GM19455 (cell line): ENCODE results near the gene BCKDHB.
A peak's percentile ranks its signal among the peaks of the same experiment; 100 is the strongest.

Source experiments
- ATAC-seq: cut with Tn5 transposase; IDR thresholded peaks from one replicate; pipeline ENCODE4 v1.9.1; 2021; ENCODE audit not compliant: unreplicated experiment

Gene BCKDHB

DNA sequence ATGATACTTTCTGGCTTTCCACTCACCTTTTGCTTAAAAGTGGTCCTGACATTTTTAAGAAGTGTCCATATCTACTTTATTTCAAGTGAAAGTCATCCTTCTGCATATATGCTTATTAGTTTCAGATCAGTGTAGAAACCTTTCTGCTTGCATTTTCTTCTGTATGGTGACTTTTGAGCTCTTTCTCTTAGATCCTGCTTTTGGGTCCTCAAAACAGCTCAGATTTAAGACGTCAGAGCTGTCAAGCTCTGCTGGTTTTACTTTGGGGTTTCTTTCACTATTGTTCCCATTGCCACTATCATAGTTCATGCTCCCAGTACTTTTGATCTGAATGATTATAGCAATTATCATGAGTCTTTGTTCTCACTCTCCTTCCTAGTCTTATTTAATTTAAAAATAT, 41.7 kb downstream of the BCKDHB start:
- no peak for ATAC-seq

DNA sequence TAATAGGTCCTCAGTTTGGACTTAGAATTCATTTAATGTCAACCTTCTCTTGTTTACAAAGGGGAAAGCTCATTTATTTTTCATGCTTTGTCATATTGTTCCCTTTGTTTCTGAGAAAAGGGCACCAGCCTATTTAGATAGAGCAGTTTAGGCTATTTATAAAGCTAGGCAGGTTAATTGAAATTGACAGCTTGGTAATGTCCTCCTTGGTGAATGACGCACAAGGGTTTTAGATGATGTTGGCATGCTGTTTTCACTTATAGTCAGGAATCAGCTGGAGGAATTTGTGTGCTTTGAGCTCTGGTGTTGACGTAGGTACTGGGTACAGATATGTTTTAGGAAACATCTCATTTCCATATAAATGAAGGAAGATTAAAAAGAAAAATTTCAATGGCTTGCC, 45.2 kb downstream of the BCKDHB start:
- ATAC-seq: no peak

DNA sequence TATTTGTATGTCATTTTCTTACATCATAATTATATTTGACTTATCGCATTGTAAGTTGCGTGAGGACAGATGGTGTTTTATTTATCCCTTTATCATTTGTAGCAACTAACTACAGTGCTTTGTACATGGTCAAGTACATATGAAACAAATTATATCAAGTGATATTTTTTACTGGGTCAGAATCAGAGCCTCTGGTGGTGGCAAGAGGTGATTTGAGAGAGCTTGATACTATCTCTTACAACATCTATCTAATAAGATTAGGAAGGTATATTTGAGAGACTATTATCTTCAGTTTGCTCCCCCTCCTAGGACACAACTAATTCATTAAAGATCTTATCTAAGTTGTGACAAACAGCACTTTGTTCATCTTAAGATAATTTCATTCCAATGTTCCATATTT, 47.7 kb downstream of the BCKDHB start:
- no peak for ATAC-seq

DNA sequence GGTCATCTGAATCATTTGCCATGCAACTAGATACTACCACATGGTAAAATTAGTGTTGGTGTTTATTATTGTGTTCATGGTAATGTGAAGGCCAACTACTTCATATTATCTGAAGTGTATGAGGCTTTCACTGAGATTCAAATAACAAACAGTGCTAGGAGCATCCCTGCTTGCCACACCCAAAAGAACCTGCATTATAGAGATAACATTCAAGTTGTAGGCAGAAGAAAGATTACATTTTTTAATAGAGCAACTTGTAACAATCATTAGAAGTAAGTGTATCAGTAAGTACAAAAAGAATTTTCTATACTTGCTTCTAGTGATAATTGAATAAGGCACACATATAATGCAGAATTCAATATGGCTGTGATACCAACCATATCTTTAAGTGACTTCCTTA, 49.8 kb downstream of the BCKDHB start:
- no peak for ATAC-seq

DNA sequence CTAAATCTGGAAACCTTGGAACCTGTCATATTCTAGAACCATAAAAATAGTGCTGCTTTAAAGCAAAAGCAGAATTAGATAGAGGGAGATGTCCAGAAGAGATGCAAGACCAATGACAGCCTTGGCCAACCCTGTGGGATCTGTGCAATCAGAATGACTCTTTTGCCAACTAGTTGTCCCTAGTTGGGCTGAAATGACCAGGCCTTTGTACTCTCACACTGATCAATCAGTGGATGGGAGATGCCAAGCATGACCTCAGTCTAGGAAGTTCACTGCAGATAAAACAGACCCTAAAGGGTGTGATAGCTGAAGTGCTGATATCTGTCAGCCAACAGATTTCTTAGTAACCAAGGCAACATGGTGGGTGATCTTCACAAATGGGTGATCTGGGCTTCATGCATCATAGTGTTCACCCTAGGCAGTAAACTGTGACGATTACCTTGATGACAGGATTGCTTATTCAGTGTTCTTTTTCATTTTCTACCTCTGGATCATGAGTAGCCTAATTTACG, 52.1 kb downstream of the BCKDHB start:
- ATAC-seq: no peak

DNA sequence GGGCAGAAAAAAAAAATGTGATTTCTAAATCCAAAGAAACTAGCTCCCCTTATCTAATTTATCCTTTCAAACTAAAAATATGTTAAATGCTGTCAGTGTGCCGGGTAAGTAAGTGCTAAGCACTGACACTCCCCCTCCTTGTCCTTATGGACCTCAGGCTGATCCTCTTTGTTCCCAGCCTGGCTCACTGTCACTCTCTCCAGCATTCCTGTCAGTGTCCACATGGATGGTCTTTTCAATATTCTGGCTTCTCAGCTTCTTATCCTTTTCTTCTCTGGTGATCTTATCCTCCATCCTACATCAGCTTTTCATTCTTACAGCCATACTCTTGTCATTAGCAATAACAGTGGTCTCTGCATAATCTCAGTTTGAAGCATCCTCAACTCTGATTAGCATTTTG, 55.0 kb downstream of the BCKDHB start:
- no peak for ATAC-seq

DNA sequence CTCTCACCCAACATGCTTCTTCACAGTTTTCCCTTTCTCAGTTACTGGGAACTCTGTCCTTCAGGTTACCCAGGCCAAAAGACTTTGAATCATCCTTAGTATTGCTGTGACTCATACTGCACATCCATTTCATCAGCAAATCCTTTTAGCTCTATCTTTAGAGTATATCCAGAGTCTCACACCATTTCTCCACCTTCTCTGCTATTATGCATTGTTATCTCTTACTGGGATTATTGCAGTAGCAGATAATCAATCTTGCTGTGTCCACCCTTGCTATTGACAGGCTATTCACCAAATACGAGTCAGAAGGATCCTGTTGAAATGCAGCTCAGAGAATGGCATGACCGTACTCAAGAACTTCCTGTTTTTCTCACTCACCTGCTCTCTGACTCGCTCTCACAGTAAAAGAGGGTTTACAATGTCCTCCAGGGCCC, 57.3 kb downstream of the BCKDHB start:
- peak; percentile 70 for ATAC-seq

DNA sequence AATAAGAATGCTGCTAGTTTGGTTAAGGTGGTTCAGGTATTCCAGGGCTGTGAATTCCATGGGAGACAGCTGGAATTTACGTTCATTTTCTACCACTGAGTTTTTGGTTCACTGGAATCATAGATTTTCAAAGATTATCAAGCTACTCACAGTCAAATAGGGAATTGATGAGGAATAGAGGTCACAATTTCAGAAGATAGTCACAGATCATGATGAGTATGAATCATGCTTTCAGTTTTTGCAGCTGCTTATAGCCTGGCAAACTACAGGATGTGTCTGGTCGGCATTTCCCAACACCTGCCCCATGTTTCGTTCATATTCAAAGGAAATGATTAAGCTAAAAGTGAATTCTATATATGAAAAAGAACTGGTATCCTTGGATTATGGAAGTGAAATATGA, 58.7 kb downstream of the BCKDHB start:
- ATAC-seq: peak; percentile 92

DNA sequence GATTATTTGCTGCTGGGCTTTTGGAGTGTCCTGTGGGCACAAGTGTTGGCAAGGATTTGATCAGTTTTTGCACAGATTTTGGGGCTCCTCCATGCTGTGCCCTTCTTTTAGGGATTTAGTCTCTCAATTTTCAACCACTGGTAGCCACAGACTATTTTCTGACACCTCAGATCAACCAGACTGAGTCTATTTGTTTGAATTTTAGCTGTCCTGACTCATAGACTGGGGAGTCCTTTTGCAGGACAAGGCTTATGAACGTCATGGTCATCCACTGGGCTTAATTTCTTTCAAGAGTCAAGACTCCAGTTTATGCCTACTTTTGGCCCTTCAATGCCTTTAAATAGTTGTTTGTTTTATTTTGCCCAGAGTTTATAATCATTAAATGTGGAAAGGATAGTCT, 59.3 kb downstream of the BCKDHB start:
- ATAC-seq: no peak

DNA sequence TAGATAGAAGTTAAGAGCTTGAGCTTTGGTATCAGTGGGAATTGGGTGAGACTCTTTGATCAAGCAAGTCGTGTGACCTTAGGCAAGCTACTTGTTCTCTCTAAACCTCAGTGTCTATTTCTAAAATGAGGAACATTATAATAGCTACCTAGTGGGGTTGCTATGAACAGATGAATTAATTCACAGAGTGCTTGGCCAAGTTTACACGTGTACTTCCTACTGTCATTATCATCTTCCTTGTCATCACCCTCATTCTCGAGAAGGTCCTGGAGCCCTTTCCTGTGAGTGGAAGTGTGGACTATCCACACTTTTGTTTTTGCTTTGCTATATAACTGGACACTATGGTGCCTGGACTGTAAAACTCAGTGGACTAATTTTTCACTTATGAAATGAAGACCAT, 64.0 kb downstream of the BCKDHB start:
- ATAC-seq: no peak

DNA sequence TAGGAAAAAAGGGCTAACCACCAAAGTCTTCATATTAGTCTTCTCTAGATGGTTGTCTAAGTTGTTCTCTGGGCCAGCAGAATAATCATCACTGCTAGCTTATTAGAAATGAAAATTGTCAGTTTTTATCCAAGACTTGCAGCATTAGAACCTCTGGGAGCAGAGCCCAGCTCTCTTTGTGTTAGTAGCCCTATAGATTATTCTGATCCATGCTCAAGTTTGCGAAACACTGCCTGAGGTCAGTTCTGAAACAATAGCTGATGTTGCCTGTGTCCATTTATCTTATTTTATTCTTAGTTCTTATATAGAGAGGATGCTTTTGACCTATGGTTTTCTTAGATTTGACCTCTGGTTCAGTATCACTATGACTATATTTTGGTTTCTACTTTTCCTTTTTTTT, 66.9 kb downstream of the BCKDHB start:
- no peak for ATAC-seq

DNA sequence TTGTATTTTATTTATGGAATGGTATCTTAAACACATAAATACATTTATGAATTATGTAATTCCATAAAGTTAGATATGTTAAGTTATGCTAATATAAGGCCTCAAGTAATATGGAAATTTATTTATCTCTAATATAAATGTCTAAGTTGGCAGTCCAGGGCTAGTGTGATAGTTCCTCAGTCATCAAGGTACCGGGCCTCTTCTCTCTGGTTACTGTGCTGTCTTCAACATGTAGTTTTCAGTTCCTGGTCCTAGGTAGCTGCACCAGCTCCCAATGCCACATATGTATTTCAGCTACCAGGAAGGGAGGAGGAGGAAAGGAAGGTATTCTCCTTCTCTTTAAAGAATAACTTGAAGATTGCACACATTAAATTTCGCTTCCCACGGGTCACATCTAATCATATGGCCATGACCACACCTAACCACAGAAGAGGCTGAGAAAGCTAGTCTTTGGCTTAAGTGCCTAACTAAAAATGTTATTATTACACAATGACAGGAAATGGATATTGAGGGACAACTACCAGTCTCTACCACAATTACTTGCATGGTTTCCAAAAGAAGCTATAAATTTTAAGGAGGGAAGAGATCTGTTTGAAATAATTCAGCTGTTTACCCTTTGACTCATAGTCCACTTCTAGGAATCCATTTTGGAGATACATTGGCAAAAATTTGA, 68.6 kb downstream of the BCKDHB start:
- ATAC-seq: no peak

DNA sequence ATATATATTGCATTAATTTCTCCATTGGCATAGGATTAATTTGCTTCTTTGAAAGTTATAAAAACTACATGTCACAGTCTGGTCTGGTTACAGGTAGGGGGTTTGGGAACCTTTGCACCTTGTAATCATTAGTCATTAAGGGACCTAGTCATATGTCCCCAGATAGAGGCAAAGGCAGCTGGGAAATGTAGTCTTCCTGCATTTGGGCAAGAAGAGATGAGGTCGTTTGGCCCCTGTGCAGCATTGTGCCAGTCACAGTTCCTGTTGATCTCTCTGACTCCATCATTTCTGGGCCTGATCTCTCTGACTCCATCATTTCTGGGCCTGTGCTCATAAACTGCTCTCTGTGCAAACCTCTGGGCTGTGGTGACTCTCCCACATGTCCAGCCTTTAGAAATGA, 73.2 kb downstream of the BCKDHB start:
- ATAC-seq: no peak

DNA sequence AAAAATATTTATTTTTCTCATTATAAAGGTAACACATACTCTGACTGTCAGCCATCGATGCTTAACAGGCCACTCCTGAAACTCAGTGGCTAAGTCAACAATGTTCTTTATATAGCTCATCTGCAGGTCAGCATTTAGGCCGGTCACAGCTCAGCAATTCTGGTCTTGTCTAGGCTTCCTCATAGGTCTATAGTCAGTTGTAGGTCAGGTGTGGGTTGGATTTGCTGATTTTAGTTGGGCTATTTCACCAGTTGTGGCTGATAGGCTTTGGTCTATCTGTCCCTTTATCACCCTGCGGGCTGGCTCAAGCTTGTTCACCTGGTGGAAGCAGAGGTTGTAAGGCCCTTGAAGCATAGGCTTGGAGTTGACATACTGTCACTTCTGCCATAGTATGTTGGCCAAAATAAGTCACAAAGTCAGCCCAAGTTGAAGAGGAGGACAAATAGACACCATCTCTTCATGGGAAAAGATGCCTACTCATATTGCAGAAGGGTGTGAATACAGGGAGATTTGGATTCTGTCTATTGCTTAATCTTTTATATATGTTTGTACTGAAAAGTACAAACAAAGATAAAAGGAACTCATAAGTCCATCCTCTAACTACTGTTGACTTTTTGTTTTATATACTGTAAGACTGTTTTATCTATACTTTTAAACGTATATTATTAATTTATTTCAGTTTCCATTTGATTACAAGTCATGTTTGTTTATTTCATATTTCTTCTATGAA, 75.0 kb downstream of the BCKDHB start:
- ATAC-seq: peak; percentile 68

DNA sequence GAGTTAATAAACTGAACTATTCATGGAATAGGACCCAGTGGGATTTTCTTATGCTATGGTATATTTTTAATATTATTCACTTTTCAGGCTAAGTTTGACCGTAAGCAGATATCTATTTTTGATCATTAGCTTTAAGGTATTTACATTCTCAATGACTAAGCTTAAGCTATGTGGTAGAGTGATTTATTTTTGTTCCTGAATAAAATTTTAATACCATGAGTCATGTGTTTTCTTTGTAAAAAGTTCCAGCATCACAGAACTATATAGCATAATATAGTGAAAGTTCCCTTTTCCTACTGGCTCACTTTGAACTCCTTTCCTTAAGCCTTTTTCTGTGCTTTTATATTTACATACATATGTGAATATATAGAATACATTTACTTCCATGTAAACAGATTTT, 75.8 kb downstream of the BCKDHB start:
- ATAC-seq: no peak

DNA sequence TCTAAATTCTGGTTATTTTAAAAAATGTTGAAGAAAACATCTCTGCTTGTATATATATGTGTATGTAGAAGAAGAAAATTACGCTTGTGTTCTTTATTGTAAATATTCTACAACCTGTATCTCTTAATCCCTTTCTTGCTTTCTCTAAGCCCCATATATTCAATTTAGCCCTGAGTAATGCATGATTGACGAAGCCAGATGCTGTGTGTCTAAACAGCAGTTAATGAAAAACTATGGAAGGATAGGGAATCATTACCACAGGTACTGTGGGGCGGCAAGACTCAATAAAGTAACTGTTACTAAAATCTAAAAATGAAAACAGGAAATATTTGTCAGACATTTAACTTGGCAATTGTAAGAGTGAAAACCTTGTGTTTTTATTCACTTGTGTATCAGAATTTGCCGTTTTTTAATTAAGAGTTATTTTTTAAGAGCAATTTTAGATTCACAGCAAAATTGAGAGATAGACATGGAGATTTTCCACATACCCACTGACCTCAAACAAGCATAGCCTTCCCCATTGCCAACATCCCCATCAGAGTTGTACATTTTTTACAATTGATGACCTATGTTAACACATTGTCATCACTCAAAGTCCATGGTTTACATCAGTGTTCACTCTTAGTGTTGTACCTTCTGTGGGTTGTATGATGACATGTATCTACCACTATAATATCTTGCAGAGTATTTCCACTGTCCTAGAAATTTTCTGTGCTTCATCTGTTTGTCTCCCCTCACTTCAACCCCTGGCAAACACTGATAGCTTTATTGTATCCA, 76.7 kb downstream of the BCKDHB start:
- ATAC-seq: no peak

DNA sequence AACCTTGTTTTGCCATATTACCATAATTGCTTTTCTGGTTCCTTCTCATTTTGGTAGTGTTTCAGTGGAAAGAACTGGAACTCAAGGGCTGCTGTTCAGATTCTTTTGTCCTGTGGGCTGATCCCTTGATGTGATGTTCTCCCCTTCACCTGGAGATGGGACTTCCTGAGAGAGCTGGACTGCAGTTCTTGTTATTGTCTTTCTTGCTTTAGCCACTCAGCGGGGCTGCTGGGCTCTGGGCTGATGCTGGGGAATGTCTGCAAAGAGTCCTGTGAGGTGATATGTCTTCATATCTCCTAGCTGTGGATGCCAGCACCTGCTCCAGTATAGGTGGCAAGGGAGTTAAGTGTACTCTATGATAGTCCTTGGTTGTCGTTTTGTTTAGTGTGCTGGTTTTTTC, 79.0 kb downstream of the BCKDHB start:
- no peak for ATAC-seq

DNA sequence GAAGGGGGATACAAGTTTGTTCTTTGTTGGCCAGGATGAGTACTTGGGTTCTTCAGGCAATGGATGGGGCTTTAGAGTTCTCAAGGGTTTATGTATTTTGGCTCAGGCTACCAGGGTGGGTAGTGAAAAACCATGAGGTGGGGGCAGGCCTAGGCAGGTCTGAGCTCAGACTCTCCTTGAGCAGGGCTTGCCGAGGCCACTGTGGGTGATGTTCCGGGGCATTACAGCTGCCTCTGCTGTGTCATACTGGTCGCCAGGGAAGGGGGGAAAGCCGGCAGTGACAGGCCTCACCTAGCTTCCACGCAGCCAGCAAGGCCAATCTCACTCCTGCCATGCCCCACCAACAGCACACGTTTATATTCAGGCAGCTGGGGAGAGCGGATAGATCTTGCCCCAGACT, 79.6 kb downstream of the BCKDHB start:
- ATAC-seq: no peak

DNA sequence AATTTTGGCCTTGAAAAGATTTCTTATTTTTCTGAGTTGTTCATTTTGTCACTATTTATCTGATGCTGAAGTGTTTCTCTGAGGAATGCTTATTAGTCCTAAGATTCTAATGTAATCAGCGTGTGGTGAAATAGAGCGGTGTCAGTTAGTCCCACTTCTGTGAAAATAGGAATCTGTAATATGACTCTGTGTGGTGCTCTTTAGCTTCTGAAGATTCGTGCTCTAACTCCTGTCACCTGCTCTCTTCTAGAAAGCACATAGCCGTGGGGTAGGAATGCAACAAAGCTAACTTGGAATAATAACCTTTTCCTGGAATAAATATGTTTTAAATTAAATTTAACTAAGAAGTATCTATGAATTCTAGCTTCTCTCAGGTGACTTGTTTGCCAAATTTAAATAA, 90.4 kb downstream of the BCKDHB start:
- ATAC-seq: no peak

DNA sequence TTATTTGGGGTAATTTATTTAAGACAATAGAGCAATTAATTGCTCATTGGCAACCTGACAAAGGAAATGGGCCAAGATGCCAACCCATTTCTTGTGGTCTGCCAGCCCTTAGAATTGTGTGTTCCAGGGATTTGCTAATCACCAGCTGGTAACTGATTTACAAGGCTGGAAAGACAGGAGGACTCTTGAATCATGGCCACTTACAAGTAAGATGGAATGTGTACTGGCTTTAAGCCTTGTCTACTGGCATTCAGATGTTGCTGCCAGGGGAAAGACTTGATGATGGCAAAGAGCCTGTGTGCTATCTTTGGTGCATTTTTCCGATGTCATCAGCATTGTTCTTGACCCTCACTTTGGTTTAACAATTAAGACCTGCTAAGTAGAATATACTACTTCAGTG, 91.0 kb downstream of the BCKDHB start:
- ATAC-seq: no peak

DNA sequence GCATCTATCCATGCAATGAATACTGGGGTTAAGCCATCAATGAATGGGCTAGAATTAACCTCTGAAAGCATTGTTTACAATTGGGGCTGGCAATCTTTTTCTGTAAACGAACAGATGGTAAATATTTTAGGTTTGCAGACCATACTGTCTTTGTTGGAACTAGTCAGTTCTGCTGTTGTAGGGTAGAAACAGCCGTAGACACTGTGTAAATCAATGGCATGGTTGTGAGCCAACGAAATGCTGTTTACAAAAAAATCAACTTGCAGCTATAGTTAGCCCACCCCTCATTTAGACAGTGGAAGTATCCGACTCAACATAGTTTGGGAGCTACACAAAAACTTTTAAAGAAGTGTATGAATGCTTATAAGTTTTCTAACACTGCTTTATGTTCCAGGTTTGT, 91.5 kb downstream of the BCKDHB start:
- ATAC-seq: no peak

DNA sequence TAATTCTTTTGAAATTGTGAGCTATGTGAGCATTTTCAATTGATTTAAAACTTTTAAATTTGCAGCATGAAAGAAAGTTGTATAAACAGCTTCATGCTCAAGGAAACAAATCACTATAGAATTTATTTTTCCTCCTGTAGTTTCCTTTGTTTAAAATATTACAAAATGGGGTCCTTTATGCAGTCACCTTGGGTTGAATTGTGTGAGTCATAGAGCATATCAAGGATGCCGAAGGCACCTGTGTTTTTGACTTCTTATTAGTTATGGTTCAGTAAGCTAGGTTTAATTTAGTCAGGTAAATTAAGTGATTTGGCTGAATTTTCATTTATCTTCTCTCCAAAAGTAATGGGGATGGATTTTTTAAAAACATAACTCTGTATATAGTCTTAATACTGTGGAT, 96.8 kb downstream of the BCKDHB start:
- no peak for ATAC-seq
